Hair follicle dermal papilla cell (primary cell): ENCODE data around the gene PATE2. TPM values are rescaled to one million over a fixed set of nuclear protein-coding genes. Genes with fewer than 3 reads are reported as not detected.

Experiments
- total RNA-seq: library from RNA; depleted of rRNA; stranded (reverse); fragments of >200 nt; gene quantifications from 2 replicates; pipeline ENCODE4 v1.2.3, GENCODE V29; 2012

The PATE2 gene
- total RNA-seq, result not detected in 2 replicates

GRCh38 chr11:125778728-125779127 is at the start of gene PATE2:
Gene PATE2, minus strand, starts transcription at chr11:125778828. Its CDS starts 55 bp downstream, at chr11:125778773.

GRCh38 chr11:125787827-125788226 is 9.2 kb upstream of the PATE2 start, which contains the start of gene PATE3:
Gene PATE3, plus strand, starts transcription at chr11:125788127. Its CDS starts 25 bp downstream, at chr11:125788152.

GRCh38 chr11:125745979-125746378 is 32.6 kb downstream of the PATE2 start, which contains the start of gene PATE1:
Gene PATE1, plus strand, starts transcription at chr11:125746279. Its CDS starts 26 bp downstream, at chr11:125746305.

Other genes starting within 250 kb of the PATE2 start
- gene EI24, start 209.4 kb downstream of the PATE2 start, total RNA-seq, result 65.8 and 70.9 TPM in 2 replicates
- gene STT3A, start 186.0 kb downstream of the PATE2 start, total RNA-seq, result 249 and 266 TPM in 2 replicates
- gene CHEK1, start 153.7 kb downstream of the PATE2 start, total RNA-seq, result 20.4 and 25.0 TPM in 2 replicates
- gene ACRV1, start 98.0 kb downstream of the PATE2 start, total RNA-seq, result not detected in 2 replicates
- gene PATE1, start 32.5 kb downstream of the PATE2 start, total RNA-seq, result not detected in 2 replicates
- gene PATE3, start 9.3 kb upstream of the PATE2 start, total RNA-seq, result not detected in 2 replicates
- not detected in 2 replicates for gene PATE4, start 54.5 kb upstream of the PATE2 start, total RNA-seq
- gene HYLS1, start 108.8 kb upstream of the PATE2 start, total RNA-seq, result 5.8 and 7.3 TPM in 2 replicates
- gene PUS3, start 124.4 kb upstream of the PATE2 start, total RNA-seq, result 8.3 and 10.7 TPM in 2 replicates
- 0.16 TPM in 1 of 2 replicates, not detected in the other for gene DDX25, start 125.7 kb upstream of the PATE2 start, total RNA-seq
- under 0.01 and 0.36 TPM in 2 replicates for gene VSIG10L2, start 167.2 kb upstream of the PATE2 start, total RNA-seq